Fibroblast of skin of back (primary cell): Measurements from ENCODE around the gene RFX1.
A peak's percentile ranks its signal among the peaks of the same experiment; 100 is the strongest.

Experiments used
- DNase-seq: peaks from one replicate; pipeline ENCODE4 v3.0.0-alpha.2; 2013

The RFX1 gene

DNA sequence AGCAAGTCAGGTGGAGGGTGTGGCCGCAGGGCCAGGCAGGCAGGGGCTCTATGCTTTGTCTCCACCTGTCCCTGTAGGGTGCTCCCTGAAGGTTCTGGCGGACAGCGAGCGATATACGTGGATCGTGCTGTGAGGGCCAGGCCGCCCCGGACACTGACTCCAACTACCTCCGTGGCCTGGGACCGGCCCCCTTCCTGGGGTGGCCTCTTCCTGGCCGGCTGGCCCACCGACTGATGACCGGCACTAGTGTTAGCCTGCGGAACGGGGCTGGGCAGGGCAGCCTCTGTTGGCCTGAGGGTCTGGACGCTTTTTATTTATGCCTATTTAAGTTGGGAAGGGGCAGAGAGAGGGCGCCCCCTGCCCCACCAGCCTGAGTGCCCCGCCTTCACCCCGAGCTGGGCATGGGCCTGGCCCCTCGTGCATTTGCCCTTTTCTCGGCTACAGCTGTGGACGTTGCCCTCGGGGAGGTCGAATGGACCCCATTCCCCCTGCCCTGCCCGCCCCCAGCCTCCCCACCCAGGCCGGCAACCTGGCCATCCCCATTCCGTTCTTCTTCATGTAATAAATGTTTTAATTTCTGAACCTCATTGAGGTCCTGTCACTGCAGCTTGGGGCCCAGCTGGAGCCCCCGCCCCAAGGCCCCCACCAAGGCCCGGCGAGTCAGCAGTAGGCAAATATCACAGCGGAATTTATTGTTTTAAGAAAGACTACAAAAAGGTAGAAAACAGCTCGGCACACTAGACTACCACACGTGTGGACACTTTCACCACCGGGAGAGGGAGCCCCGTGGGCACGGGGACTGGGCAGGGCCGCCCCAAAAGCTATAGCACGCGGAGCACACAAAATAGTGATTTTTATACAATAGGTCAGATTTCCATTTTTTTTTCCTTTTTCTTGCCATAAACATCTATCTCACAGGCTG, 45.0 kb downstream of the RFX1 start:
- DNase-seq: no peak

DNA sequence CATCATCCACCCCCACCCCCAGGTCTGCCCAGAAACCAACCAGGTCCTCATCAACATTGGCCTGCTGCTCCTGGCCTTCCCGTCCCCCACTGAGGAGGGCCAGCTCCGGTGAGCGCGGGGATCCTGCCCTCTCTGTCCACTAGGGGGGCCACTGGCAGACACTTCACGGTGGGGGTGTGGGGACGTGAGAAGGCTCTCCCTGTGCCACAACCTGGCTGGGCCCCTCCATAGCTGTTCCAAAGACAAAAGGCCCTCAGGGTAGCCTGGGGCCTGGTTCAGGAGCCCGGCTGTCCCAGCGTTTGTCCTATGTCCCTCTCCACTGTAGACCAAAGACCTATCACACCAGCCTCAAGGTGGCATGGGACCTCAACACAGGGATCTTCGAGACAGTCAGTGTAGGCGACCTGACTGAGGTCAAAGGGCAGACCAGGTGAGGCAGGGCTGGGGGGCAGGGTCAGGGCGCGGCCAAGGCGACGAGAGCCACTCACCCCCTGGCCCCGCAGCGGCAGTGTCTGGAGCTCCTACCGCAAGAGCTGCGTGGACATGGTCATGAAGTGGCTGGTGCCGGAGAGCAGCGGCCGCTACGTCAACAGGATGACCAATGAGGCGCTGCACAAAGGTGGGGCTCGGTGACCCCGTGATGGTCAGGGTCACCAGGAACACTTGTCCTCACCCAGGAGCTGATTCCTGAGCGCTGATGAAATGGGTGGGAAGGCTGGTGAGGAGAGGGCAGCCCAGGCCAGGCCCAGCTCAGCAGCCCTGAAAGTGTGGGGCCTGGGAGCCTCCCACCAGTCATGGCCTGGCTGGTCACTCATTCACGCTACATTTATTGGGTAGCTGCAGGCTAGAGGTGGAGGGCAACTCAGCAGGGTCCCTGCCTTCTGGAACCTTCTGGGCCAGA, 45.9 kb downstream of the RFX1 start:
- no peak for DNase-seq

DNA sequence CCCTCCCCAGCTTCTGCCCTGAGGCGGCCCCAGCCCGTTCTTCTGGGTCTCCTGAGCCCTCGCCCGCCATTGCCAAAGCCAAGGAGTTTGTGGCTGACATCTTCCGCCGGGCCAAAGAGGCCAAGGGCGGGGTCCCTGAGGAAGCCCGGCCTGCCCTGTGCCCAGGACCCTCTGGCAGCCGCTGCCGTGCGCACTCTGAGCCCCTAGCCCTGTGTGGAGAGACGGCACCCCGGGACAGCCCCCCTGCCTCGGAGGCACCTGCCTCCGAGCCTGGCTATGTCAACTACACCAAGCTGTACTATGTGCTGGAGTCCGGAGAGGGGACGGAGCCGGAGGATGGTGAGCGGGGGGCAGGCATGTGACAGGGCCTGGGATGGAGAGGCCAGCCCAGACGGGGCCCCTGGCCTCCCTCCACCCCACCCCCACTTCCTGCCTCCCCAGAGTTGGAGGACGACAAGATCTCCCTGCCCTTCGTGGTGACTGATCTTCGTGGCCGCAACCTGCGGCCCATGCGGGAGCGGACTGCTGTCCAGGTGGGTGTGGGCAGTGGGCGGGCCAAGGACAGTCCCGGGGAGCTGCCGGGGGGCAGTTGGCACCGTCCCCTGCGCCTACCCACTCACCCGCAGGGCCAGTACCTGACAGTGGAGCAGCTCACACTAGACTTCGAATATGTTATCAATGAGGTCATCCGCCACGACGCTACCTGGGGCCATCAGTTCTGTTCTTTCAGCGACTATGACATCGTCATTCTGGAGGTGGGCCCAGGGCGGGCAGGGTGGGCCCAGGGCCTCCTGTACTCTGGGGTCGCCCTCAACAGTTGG, 46.8 kb downstream of the RFX1 start:
- DNase-seq: no peak

DNA sequence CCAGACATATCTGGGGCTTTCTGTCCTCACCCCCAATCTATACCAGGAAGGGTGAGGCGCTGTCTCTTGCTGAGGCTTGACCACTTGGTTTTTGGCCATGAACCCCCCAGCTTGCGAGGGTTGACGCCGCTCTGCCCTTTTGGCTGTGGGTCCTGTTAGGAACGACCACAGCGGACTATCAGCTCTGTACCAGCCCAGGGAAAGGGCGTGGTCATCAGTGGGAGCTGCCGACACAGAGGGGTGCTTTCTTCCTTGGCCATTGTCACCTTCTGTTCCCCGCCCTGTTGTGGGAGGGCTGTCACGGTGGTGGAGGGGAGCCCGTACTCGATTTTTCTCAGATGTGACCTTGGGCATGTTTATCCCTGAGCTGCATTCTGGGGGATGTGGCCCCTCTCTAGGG, 48.1 kb downstream of the RFX1 start:
- no peak for DNase-seq

DNA sequence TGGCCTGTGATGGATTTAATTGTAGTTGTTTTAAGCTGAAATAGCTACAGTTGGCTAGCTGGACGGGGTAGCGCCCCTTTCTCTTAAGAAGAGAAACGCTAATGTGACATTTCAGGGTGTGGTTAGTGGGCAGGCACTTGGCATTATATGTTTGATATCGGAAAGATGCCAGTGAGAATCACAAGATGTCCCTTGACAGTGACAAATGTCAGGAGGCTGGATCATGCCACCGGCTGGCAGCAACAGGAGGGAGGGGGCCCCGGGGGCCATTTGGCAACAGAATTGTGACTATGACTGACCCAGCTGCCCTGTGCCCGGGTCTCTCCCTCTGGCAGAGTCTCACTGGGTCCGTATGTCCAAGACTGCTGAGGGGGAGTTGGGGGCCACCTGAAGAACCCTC, 49.1 kb downstream of the RFX1 start:
- no peak for DNase-seq

DNA sequence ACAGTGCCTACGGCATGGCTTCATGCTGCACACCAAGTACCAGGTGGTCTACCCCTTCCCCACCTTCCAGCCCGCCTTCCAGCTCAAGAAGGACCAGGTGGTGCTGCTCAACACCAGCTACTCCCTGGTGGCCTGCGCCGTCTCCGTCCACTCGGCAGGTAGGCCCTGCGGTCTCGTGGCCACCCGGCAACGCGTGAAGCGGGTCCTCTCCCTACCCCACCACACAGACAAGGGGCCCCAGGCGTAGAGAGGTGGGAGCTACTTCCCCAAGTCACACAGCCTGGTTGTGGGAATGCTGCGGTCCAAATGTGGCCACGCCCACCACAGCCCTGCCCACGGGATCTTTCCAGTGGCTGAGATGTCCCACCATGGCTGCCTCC, 49.8 kb downstream of the RFX1 start:
- no peak for DNase-seq

DNA sequence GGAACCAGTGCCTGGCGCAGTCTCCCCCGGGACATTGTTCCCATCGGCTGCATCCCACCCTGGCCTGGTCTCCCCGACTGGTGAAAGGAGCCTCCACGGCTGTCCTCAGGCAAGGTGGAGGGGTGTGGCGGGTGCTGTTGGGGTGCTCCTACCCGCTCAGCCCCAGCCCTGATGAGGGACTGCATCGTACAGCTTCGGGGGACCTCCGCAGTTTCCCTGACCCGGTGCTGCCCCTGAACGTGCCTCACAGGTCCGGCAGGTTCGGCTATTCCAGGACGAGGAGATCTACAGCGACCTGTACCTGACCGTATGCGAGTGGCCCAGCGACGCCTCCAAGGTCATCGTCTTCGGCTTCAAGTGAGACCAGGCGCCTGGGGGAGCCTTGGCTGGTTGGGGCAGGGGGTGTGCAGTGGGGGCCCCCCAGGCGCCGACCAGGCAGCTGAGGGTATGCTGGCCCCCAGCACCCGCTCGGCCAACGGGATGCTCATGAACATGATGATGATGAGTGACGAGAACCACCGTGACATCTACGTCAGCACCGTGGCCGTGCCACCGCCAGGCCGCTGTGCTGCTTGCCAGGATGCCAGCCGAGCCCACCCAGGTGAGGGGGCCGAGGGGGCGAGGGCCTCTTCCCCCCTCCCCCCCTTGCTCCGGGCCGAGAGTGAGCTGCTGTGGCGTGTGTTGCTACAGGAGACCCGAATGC, 50.3 kb downstream of the RFX1 start:
- no peak for DNase-seq

DNA sequence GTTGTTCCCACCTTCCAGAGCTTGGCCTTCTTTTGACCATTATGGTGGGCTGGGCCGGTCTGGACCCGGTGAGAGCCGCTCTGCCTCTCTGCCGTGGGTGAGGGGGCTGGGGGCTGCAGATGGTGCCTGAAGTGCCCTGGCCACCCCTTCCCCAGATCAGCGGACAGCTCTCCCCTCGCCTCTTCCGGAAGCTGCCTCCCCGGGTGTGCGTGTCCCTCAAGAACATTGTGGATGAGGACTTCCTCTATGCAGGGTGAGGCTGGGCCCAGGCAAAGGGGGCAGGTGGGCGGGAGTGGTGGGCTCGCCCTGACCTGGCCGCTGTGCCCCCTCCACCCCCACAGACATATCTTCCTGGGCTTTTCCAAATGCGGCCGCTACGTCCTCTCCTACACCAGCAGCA, 51.9 kb downstream of the RFX1 start:
- no peak for DNase-seq

DNA sequence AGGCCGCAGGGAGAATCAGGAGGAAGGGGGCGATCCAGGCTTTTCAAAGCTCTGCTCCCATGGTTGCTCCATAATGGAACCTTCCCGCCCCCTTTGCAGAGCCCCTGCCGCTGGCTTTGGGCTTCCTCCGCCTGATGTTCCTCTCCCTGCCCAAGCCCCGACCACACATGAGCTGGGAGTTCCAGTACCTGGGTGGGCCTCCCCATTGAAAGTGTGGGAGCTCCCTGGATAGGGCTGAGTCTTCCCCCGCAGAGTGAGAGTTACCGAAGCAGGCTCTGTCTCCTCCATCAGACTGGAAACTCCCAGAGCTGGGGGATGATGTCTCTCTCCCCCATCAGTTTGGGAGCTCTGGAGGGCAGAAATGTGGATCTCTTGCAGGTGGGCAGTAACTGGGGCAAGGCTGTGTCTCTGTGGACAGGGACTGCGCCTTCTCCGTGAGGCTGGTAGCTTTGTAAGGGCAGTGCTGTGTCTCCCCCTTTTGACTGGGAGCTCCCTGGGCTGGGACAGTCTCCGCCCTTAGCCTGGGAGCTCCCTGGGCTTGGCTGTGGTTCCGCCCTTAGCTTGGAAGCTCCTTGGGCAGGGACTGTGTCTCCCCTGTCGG, 53.1 kb downstream of the RFX1 start:
- DNase-seq: peak; percentile 63

DNA sequence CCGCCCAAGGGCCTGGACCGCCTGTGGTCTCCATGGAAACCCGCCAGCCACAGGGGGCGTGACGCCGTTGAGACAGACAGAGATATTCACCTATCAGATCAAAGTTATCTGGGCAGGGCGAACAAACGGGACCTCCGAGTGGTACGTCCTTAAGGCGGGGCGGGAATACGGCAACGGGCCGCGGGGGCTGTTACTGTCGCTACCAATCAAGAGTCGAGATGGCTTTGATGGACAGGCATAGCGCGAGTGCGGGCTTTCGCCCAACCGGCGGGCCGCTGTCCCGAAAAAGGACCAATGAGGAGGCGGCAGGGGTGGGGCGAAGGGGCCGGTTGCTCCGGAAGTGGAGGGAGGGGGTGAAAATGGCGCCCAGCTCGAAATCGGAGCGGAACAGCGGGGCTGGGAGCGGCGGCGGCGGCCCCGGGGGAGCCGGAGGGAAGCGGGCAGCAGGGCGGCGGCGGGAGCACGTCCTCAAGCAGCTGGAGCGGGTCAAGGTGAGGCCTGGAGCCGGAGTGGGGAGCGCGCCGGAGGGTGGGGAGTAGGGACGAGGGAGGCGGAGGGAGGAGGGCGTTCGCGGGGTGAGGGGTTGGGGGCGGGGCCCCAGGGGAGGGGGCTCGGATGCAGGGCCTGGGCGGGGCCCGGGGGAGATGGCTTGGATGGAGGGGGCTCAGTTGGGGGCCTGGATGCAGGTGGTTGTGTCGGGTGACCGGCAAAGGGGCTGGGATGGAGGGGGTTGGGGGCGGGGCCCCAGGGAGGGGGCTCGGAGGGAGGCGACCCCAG, 53.8 kb downstream of the RFX1 start, which contains the start of gene DCAF15:
Gene DCAF15 (plus strand): TSS at position 356 of the 777 bp plus-strand sequence. CDS start 4 bp downstream, at position 360.
- DNase-seq: peak; percentile 99

DNA sequence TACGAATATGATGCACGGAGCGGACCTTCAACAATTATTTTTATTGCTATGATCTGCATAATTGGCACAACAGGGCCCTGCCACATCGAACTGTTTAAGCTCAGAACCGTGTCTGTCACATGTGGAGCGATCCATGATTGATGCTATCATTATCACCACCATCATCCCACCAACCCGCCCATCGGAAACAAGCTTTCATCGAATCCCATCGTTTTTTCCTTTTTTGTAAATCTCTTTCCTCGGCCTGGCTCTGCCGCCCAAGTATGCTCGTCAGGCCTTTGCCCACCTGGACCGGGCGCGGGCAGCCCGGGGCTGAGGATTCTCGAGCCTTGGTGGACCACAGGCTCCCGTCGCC, 54.3 kb downstream of the RFX1 start:
- no peak for DNase-seq

DNA sequence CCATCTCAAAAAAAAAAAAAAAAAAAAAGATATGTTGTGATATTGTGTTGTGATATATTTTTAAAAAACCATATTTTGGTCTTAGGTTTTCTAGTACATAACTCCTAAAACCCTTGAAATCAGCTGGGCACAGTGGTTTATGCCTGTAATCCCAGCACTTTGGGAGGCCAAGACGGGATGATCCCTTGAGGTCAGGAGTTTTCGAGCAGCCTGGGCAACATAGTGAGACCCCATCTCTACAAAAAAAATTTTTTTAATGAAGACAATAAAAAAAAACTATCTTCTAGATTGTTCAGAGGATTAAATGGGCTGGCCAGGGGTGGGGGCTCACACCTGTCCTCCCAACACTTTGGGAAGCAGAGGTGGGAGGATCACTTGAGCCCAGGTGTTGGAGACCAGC, 55.1 kb downstream of the RFX1 start:
- no peak for DNase-seq

DNA sequence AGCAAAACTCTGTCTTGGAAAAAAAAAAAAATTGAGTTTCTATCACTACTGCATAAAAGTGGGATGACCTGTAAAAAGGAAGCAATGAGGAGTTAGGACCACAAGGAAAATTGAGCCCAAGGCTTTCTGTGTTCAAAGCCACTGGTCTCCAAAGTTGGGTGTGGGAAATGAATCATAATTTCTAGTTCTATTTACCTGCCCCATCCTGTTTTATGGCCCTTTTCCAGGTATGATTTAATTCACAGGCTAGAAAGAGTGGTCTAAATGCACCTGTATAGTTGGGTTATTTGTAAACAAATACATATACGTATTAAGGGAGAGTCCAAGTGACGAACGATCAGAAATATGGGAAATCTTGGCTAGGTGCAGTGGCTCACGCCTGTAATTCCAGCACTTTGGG, 59.7 kb downstream of the RFX1 start:
- no peak for DNase-seq

DNA sequence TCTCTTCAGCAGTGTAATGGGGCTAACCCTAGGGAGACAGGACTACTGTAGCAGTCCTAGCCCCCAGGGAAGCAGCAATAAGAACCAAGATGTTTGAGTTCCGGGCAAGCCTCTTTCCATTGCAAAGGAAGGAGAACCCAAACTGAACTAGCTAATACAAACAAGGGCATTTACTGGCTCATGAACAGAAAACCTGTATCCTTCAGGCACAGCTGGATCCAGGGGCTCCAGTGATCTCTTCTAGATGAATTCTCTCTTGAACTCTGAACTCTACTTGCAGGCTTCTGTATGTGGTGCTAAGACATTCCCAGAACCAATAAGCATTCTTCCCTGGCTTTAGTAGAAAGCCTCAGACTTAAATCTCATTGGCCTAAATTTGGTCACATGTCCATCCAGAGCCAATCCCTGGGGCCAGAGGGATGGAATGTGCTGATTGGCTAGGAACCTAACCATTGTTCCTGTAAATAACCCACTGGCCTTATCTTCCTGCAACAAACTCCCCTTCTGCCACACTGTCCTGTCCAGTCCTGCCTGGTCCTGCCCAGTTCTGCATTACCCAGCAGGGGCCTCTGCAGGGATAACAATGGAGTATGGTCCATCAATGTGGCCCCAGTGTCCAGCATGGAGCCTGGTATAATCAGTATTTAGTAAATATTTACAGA, 64.0 kb downstream of the RFX1 start:
- no peak for DNase-seq

DNA sequence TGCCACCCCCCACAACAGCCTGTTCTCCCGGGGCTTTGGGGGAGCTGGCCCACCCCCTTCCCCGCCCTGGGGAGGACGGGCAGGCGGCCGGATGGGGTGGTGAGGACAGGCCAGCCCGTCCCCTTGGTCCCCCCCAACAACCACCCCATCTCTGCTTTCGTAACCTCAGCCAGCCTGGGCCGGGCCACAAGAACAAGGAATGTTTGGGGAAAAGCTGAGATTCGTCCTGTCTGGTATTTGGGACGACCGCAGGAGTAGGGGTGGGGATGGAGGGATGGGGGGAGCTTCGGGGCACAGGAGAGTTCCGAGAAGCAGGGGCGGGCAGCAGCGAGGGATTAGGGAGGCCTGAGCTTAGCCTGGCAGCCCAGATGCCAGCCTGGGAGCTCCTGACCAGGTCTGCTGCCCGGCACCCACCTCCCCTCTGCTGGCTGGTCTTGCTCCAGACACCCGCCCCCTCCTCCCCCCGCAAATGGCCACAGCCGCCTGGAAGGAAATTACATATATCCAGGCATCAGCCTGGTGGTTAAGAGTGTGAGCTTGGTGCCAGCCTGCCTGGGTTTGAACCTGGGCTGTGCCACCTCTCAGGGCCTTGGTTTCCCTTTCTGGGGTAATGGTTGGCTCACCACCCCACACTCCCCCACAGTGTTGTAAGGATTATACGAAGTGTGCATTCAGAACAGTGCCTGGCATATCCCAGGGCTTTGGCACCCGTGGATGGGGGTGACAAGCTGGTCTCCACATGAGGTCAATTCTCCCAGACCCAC, 67.6 kb downstream of the RFX1 start, which contains the start of gene PODNL1:
Gene PODNL1 (minus strand): TSS at position 117 of the 764 bp plus-strand sequence. CDS start 236 bp downstream, outside the sequence.
- peak; percentile 84 for DNase-seq

DNA sequence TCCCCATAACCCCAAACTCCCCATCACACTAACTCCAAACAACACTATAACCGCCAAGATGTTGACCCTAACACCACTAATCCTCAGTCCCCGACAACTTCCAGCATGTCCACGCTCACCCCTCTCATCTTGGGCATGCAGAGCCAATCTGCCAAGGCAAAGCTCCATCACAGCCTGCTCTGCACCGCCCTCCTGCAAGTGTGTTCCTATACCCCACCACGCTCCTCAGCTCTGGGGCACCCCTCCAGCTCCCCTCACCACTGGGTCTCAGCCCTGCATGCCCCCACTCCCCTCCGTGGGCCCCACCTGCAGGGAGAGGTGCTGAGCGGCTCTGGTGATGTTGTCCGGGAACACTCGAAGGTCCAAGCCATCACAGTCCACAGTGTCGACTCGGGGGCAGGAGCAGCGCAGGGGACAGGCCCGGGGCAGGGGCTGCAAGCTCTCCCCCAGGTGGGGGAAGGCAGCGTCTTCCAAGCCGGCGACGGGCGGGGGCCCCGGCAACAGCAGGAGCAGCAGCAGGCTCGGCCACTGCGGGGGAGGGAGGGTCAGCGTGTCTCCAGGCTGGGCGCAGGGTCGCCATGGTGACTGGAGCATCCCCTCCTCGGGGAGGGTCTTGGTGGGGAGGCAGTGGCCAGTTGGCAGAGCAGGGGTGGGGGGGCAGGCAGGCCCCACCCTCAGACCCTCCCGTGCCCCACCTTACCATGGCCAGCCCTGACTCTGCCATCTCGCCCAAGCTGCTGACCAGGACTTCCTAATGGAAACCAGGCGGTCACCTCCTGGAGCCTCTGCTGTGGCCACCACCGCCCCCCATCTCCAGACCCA, 68.4 kb downstream of the RFX1 start:
- DNase-seq: no peak

DNA sequence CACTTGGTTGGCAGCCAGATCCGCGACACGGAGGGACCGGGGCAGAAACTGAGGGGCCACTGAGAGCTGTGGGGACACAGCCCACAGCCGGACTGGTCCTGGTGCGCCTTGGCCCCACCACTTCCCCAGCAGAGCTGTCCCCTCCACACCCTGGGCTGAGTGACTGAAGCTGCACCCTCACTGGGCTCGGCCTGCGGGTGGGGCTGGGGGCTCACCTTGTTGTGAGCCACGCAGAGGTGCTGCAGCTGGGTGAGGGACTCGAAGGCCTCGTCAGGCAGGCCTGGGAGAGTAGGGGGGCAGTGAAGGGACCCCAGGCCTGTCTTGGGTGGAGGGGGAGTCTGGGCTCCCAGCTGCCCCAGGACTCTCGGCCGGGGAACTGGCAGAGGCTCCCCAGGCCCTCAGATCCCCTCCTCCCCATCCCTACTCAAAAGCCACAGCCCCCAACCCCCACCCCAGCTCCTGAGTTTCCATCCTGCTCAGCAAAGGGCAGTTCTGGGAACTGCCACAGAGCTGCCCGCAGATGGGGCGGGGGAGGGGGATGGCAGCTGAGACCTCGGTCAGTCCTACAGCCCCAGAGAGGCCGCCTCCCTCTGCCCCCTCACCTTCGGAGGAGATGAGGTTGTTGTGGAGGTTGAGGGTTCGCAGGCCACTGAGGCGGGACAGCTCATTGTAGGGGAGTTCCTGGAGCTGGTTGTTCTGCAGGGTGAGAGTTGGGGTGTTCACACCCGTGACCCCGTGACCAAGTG, 70.2 kb downstream of the RFX1 start:
- DNase-seq: no peak

DNA sequence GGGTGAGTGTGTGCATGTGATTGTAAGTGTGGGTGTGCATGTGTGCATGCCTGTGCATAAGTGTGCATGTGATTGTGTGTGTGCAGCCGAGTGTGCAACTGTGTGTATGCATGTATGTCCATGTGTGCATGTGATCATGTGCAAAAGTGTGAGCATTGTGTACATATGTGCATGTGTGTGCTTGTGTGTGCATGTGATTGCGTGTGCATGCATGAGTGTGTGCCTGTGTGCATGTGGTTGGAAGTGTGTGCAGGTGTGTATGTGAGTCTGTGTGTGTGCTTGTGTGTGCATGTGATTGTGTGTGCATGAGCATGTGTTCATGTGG, 71.4 kb downstream of the RFX1 start:
- no peak for DNase-seq
